Activated CD8-positive, alpha-beta memory T cell treated with anti-CD3 and anti-CD28 coated beads, Interleukin-2, amount 50 U/mL, for 24 hours (primary cell): ENCODE measurements around the gene ELOVL6.
"Not testable (repeated sequence)": the region's sequence is repeated elsewhere in the genome, so short reads cannot be mapped to it uniquely, and the experiment has no call there.

Source experiments
- DNase-seq: peaks from one replicate; pipeline ENCODE4 v3.0.0-alpha.2; 2020; ENCODE audit errors: extremely low read depth

ELOVL6 gene

DNA sequence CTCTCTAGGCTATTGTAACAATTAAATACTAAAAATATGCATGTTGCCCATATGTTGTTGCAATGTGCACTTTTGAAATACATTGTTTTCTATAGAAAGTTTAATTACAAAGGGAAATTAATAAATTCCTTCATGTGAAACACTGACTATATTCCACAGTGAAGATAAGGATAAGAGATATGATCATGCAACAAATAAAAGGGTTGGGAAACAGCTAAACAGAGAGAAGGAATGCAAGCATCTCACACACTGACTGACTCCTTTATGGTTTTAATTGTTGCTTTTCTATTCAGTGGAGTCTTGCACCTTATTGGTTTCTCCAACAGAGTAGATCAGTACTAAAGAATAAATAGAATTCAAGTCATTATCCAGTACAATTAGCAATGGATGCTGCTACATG lies 37.8 kb downstream of the ELOVL6 start:
- no peak for DNase-seq

DNA sequence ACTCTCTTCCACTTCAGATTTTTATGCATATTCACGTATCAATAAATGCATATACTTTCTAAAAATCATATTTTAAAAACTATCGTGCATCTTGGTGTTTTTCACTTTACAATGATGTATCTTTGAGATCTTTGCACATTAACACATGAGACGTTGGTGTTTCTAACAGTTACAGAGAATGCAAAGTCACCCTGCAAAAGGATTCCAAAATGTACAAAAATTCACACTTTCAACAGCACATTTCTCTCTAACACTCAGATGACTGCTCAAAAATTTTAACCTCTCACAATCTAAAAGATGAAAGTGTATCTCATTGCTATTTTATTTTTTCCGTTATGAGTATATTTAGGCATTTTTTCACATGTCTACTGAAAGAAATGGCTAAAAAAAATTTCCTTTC lies 38.9 kb downstream of the ELOVL6 start:
- DNase-seq, result no peak

DNA sequence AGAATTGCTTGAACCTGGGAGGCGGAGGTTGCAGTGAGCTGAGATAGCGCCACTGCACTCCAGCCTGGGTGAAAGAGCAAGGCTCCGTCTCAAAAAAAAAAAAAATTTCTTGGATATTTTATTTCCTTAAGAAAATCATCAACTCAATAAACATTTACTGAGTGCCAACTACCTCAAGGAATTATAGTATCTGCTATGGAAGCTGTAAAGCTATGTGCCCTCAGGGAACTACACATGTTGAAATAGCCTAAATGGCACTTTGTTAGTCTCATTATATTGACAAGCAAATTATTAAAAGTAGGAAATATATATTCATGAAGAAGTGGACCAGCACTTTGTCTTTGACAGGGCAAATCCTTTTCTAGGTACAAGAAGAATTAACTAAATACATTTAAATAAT lies 40.8 kb downstream of the ELOVL6 start:
- DNase-seq, result no peak

- not testable (repeated sequence) for DNase-seq
These were observed 41.2 kb downstream of the ELOVL6 start for GRCh38 chr4:110157166-110157565.

- no peak for DNase-seq
These were observed 42.0 kb downstream of the ELOVL6 start for GRCh38 chr4:110156442-110156841.

DNA sequence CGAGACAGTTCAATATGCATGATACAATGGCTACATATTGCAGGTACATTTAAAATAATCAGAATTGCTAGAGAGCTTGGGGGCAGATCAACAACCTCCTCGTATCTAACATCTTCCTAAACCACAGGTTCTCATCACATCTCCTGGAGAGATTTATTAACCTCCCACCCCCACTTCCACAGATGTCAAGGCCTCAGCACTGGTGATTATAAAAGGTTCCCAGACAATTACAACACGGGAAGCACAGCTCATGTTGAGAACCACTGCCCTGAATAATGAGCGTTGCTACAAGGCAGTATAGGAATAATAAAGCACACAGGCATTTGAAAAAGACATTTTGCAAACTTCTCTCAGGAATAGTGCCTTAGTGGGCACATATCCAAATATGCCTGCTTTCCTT lies 42.8 kb downstream of the ELOVL6 start:
- DNase-seq, result no peak

DNA sequence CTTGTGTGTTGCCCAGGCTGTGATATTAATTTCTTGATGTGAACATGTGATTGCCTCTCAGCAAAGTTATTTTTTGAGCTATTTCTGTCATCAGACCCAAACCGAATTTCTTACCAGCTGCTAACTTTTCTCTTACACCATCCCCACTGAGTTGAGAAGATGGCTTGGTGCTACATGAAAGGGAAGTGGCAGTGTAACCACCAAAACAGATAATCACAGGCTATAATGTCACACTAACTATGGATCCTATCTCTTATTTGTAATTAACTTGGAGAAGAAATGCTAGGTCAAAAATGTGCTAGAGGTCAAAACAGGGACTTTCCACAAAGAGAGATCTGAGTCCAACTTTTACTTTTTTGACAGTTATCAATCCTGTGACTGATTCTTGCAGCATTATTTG lies 43.8 kb downstream of the ELOVL6 start:
- no peak for DNase-seq

DNA sequence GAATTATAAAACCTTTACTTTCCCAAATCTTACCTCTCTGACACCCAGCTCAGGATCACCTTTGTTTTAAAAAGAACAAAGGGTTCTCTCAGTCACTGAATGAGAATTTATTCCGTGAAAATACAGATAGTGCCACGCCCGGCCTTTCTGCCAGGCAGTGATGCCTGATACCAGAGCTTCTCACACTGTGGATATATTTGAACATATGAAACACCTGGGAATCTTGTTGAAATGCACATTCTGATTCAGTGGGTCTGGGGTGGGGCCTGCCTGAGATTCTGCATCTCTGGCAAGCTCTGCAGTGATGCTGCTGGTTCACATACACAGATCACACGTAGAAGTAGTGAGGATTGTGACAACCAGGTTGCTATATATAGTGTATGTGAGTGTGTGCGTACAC lies 46.0 kb downstream of the ELOVL6 start:
- no peak for DNase-seq

DNA sequence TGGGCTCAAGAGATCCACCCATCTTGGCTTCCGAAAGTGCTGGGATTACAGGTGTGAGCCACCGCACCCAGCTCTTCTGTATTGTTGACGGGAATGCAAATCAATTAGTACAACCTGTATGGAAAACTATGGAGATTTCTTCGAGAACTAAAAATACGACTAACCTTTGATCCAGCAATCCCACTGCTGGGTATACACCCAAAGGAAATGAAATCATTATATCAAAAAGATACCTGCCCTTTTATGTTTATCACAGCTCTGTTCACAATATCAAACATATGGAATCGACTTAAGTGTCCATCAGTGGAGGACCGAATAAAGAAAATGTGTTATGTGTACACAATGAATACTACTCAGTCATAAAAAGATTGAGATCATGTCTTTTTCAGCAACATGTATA lies 49.3 kb downstream of the ELOVL6 start:
- DNase-seq, result no peak

DNA sequence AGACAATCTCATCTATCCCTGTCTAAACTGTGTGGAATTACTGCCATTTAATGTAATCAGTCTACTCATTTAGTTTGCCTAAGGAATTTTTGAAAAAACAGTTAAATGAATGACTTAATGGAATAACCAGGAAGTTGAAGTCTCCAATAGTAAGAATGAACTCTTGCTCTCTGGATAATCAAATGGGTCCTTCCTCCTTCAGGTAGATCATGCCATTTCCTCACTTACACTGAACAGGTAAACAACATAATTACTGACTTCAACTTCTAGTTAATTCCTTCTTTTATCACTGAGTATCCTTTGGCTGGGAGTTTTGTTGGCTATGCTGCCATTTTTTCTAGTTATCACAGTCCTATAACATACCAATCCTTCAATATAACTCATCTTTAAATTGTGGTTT lies 56.0 kb downstream of the ELOVL6 start:
- DNase-seq, result no peak

DNA sequence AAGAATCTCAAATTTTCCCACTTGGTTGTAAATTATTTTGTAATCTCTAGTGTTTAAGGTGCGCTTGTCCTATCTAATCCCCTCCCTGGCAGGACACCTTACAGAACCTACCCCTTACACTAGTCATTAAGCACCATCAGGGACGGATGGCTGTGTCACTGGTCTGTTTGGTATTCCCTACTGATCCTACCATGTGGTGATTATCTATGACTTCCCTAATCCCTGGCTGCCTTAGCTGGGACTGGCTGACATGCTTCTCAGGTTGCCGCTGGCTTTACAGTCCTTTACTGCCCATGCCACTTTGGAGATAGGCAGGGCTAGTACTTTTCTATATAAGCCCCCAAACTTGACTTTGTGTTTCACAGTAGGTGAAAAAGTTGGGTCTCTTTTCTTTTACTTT lies 58.6 kb downstream of the ELOVL6 start:
- DNase-seq, result no peak

DNA sequence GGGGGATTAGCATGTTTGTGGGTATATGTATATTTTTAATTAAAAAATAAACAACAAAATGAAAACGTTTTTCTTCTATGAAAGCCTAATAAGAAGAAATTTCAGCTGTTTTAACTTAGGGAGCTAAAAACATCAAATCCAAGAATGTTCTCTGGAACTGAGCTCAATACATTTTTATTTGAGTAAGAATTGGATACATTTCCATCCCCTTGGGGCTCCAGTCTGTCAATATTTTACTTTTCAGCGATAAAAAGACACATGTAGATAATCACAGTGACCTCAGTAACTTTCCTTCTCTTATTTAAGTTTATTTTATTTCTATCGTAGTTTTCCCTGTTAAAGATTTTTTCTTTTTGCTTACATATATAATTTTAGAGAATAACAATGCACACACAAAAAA lies 59.3 kb downstream of the ELOVL6 start:
- DNase-seq, result no peak

GRCh38 chr4:110138551-110138950 lies 59.9 kb downstream of the ELOVL6 start:
- no peak for DNase-seq

DNA sequence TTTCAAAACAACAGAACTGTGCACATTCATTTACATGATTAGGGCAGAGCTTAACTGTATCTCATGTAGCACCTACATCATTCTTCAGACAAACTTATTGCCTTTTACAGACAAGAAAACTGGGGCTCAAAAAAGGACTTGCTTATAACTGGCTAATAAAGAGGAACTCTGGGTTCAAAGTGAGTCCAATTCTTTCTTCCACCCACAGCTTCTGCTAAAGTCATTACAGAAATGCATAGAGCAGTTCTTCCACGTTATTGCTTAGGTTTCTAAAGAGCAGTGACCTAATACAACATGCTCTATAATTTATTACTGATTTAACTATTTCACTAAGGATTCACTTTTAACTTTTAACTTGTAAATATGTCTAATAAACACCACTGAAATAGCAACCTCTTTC lies 60.6 kb downstream of the ELOVL6 start:
- DNase-seq, result no peak

GRCh38 chr4:110135523-110135922 lies 62.9 kb downstream of the ELOVL6 start:
- no peak for DNase-seq

GRCh38 chr4:110135076-110135475 lies 63.3 kb downstream of the ELOVL6 start:
- DNase-seq, result no peak

DNA sequence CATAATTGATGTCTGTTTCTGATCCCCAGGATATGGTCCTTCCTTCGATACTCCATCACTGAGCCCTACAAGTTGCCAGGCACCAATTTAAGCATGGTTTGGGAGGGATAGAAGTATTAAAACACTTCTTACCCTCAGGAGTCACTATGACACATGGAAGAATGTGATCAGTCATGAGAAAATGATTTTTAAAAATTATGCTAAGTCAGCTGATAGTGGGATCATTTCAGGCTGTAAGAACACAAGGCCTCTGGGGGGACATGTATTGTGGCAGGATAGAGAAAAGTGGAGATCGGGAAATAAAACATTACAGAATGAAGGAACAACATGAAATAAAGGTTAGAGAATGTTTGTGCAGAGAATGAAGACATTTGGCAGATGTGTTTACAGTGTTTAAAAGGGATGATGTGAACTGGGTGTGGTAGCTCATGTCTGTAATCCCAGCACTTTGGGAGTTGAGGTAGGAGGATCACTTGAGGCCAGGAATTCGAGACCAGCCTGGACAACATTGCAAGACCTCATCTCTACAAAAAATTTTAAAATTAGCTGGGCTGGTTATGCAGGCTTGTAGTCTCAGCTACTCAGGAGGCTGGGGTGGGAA lies 64.0 kb downstream of the ELOVL6 start:
- DNase-seq, result no peak

- DNase-seq, result no peak
These were observed 65.3 kb downstream of the ELOVL6 start for GRCh38 chr4:110132816-110133719.

GRCh38 chr4:110131916-110132315 lies 66.5 kb downstream of the ELOVL6 start:
- DNase-seq, result no peak

GRCh38 chr4:110130576-110131358 lies 67.6 kb downstream of the ELOVL6 start:
- no peak for DNase-seq

DNA sequence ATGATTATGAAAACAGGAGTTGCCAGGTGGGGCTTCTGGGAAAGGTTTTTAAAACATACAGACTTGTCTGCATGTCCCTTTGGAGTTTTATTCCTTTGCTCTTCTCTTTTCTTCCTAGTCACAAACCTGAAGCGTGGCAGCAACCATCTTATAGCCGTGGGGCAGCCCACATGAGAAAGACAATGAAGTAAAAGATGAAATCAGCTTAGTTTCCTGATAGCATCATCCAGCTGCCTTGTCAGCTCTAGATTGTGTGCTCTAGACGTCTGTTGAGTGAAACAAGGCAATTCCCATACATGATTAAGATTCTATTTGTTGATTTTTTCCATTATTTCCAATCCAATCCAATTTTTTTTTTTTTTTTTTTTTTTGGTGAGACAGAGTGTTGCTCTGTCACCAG lies 68.9 kb downstream of the ELOVL6 start:
- no peak for DNase-seq

- no peak for DNase-seq
These were observed 69.9 kb downstream of the ELOVL6 start for GRCh38 chr4:110128472-110128919.

- no peak for DNase-seq
These were observed 70.4 kb downstream of the ELOVL6 start for GRCh38 chr4:110128029-110128428.
